HG02870 (cell line): ENCODE results near the gene COPG1.
"Not testable (repeated sequence)": the region's sequence is repeated elsewhere in the genome, so short reads cannot be mapped to it uniquely, and the experiment has no call there.

Experiments
- ATAC-seq: cut with Tn5 transposase; IDR thresholded peaks from one replicate; pipeline ENCODE4 v1.9.1; 2021; ENCODE audit warnings: mild to moderate bottlenecking, moderate library complexity; ENCODE audit not compliant: unreplicated experiment

COPG1 gene

DNA sequence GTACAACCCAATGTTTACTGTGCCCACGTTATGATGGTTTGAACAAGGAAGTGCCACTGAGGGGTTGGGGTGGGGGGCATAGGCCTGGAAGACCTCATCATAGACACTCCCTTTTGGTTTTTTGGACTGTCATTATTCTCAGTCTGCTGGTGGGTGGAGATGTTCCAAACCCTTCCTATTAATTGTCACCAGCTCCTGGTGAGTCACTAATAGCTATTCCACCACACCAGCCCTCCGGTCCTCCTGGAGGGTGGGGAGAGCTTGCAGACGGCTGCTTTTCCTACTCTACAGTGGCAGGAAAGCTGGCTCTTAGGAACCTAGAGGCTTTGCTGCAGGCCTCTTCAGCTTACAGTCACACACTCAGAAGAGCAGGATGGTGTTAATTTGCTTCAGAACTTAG, 9.0 kb upstream of the COPG1 start:
- ATAC-seq, result no peak

DNA sequence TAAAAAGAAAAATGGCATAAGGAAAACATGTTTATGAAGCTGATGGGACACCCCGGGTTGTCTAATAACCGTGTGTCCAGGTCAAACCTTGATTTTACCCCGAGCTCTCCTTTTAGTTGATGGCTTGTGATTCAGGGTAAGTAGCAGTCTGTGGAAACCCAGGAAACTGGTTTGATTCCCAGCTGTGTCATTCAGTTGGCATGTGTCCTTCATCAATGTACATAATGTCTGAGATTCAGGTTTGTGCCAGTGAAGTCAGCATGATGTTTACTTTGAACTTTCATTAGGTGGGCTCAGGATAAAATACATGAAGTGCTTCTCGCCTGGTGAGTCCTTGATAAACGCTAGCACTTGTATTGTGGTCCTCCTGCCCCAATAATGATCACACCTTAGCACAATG, 4.3 kb upstream of the COPG1 start:
- no peak for ATAC-seq

DNA sequence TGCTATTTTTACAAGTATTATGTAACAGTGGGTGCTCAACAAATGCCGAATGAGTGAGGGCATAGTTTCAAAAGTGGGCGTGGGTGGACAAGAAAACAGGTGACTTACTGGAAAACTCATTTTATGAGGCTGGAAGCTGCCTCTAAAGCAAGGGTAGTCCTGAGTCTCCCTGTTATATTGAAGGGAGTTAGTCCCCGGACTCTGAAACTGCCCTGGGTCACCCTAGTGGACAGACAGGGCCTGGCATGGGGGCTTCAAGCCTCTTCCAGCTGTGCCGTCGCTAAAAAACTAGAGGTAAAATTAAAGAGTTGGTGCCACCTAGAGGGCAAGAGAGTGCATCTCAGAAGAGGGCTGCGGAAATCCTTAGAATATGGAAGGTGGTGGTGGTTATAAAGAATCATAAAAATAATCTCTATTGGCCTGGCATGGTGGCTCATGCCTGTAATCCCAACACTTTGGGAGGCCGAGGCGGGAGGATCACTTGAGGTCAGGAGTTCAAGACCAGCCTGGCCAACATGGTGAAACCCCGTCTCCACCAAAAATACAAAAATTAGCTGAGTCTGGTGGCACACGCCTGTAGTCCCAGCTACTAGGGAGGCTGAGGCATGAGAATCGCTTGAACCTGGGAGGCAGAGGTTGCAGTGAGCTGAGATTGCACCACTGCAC, 3.6 kb upstream of the COPG1 start:
- ATAC-seq, result peak; percentile 47

DNA sequence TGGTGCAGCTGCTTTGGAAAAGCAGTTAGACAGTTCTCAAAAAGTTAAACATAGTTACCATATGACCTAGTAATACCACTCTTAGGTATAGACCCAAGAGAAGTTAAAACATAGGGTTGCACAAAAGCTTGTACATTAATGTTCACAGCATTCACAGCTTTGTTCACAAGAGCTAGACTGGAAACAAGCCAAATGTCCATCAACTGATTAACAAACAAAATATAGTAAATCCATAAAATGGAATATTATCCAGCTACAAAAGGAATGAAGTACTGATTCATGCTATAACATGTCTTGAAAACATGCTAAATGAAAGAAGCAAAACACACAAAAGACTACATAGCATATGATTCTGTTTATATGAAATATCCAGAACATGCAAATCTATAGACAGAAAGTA, 2.8 kb upstream of the COPG1 start:
- ATAC-seq, result no peak

DNA sequence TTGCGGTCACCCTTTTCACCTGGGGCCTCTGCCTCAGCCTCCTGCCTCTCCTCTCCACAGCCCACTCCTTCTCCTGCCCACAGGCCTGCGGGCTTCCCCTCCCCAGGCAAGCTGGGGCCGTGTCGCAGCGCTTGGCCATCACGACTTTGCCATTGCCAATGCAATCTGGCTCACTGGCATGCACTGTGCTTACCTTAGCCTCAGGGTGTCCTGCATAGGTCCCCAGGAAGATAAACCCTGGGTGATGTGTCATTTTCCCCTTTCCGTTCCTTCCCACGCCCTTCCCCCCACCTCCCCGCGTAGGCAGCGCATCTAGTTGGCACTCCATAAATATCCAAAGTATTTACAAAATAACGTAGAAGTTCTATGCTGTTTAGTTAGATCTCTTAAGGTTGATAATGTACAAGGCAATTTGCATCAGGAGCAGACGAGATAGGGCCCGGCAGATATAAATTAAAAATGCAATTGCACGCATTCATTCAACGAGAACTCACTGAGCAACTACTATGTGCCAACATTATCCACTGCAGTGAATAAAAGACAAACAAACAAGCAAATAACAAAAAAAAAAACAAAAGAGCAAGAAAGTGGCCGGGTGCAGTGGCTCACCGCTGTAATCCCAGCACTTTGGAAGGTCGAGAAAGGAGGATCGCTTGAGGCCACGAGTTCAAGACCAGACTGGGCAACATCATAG, 973 bp upstream of the COPG1 start:
- ATAC-seq, result no peak

DNA sequence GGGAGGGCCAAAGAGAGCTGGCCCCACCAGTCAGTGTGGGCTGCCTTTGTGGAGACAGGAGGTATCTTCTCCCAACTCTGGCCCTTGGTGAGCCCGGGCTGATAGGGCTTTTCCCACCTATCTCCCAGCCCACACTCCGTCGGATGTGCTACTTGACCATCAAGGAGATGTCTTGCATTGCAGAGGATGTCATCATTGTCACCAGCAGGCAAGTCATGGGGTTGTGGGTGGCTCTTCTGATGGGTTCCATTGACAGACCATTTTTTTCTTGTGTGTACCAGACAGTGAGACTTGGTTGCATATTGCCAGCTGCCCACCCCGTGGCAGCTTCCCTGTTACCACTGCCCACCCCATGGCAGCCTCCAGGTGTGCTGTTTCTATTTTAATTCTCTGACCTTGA, 3.3 kb downstream of the COPG1 start:
- ATAC-seq, result no peak

DNA sequence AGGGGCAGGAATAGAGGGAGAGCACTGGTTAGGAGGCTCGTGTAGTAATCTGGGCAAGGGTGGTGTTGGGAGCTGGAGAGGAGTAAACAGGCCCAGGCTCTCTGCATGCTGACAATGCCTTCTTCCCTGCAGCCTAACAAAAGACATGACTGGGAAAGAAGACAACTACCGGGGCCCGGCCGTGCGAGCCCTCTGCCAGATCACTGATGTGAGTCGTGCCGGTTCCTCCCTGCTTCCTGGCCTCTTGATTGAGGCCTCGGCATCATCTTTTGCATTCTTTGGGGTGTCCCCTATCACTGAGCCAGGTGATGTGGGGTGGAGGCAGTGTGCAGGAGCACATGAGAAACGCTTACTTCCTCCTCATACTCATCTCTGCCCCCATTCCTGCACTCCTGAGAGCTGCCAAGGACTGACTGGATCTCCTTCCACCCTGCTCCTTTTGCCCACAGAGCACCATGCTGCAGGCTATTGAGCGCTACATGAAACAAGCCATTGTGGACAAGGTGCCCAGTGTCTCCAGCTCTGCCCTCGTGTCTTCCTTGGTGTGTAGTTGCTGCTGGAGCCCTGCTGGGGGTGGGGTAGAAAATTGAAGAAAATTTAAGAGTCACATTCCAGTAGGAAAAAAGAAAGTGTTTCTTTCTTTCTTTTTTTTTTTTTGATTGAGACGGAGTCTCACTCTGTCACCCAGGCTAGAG, 5.3 kb downstream of the COPG1 start:
- ATAC-seq, result no peak

DNA sequence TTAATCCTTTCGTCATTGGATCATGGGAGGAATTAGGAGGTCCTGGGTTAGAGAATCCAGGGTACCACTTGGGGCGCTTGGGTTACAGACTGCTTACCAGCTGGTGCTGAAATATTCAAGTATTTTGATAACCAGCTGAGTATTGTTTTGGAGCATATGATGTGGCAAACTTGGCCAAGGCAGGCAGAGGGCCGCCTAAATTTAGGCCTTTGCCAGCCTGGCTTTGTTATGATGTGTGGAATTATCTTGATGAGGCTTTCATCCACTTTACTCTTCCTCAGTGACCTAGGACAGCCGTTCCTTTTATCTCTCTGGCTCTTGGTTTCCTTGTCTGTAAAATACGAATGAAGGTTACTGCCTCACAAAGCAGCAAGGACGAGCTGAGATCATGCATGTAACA, 6.9 kb downstream of the COPG1 start:
- no peak for ATAC-seq

DNA sequence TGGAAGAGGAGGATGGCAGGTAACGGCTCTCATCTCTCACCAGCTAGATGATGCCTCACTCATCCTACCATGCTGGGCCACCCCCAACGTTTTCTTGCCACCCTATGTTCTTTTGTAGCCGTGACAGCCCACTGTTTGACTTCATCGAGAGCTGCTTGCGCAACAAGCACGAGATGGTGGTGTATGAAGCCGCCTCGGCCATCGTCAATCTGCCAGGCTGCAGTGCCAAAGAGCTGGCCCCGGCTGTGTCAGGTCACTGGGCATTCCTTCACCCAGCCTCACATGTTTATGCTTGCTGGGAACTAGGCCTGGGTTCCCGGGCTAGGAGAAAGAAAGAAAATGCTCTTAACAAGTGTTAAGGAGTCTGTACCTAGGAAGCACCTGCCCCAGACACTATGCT, 8.2 kb downstream of the COPG1 start:
- no peak for ATAC-seq

DNA sequence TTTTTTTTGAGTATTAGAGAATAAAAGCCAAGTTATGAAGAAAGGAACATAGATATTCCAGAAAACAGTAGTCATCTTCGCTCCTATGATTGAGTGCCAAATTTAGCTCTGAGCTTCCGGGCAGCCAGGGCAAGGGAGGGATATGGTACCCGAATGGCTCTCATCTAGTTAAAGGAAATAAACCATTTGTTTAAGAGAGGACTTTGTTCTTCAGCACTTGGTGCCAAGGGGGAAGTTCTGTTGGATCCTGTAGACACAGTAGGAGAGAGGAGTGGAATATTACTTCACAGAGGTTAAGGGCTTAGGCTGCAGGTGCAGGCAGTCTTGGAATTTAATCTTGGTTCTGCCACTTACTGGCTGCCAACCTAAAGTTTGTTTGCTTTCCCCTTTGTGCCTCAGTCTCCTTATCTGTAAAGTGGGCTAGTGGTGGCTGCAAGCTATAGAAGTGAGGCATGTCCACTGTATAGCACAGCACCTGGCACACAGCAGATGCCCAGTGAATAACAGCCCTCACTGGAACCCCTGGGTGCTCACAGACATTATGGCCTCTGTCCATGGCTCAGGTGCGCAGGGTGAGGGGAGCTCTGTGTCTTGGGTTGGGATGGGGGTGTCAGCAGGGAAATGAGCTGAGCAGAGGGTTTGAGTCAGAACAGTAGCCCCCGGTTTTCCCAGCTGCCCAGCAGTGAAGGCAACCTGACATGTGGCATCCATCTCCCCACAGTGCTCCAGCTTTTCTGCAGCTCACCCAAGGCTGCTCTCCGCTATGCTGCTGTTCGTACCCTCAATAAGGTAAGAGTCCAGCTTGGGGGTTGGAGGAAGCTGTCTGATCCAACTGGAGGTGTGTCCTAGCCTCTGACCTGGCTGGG, 10.4 kb downstream of the COPG1 start:
- no peak for ATAC-seq

DNA sequence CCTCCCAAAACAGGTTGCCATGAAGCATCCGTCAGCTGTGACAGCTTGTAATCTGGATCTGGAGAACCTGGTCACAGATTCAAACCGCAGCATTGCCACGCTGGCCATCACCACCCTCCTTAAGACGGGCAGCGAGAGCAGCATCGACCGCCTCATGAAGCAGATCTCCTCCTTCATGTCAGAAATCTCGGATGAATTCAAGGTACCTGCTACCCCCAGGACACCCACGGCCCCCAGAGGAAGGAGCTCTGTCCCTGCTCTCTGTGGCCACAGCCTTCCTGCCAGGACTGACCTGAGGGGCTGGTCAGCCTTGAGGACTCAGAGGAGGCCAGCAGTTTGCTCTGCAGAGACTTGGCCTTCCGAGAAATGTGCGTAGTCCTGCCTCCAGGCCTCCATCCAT, 11.2 kb downstream of the COPG1 start:
- ATAC-seq, result no peak

DNA sequence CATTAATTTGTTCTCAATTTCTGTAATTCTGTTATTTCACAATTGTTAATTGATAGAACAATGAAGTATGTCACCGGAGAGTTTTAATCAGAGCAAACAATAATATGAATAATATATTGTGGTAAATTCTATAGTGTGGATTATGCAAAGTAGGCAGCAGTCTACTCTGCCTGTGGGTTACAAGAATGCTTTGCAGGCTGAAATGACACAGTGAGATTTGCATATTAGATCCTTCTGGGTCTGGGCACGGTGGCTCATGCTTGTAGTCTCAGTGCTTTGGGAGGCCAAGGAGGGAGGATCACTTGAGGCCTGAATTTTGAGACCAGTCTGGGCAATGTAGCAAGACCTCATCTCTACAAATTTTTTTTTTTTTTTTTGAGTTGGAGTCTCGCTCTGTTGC, 12.5 kb downstream of the COPG1 start:
- no peak for ATAC-seq

DNA sequence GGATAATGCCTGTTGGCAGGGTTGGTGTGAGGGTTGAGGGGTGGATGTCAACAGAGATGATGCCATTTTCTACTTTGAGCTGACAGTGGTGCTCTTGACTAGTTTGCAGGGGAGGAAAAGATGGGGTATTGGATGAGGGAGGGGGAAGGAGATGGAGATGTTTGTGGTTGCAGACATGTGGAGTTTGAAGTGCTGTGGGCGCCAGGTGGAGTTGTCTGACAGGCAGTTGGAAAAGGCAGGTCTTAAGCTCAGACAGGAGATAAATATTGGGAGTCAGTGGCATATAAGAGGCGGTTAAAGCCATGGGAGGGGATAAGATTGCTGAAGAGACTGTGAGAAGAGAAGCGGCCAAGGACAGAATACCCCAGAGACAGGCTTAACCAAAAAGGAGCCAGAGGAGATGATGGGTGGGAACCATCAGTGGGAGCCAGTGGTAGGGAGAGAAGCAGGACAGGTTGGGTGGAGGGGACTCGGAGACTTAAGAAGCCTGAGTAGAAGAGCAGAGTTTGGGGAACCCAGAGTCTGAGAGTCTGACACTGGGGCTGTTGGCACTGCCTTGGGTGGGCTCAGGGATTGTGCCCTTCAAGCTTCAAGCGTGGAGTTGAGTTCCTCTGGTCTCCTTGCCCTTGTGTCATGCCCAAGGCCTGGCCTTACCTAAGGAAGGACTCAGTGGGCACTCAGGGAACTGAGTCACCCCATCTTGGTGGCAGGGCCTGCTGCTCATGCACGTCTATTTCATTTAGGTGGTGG, 13.9 kb downstream of the COPG1 start:
- ATAC-seq, result no peak

DNA sequence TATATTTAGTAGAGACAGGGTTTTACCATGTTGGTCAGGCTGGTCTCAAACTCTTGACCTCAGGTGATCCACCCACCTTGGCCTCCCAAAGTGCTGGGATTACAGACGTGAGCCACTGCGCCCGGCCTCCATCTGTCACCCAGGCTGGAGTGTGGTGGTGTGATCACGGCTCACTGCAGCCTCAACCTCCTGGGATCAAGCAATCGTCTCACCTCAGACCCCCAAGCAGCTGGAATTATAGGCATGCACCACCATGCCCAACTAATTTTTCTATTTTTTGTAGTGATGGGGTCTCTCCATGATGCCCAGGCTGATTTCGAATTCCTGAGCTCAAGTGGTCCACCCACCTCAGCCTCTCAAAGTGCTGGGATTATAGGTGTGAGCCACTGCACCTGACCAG, 15.6 kb downstream of the COPG1 start:
- not testable (repeated sequence) for ATAC-seq

DNA sequence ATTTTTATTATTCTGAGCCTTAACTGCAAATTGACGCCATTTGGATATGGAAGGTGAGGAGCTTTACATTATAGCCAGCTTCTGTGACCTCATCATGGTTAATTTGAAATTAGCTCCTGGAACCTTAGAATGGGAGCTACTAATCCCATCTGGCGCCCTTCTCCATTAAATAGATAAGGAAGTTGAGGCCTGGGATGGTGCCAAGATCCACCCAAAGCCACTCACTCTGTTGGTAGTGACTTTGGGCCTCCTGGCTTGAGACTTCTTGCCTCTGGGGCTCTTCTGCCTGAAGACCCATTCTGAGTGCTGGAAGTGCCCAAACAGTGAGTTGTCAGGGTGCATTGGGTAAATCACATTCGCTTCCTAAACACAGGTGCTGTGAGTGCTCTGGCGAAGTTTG, 17.2 kb downstream of the COPG1 start:
- no peak for ATAC-seq

DNA sequence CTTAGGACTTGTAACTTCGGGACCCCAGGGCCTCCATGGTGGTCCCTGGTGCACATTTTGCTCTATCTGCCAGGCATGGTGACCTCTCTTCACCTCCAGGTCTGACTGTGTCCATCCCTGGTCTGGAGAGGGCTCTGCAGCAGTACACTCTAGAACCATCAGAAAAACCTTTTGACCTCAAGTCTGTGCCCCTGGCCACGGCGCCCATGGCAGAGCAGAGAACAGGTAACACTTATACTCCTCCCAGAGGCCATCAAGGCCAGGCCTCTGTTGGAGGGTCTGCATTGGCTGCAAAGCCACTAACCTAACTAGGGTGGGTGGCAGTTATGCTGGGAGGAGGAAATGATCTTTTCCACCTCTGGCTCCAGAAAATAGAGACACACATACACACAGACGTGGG, 19.0 kb downstream of the COPG1 start:
- no peak for ATAC-seq

DNA sequence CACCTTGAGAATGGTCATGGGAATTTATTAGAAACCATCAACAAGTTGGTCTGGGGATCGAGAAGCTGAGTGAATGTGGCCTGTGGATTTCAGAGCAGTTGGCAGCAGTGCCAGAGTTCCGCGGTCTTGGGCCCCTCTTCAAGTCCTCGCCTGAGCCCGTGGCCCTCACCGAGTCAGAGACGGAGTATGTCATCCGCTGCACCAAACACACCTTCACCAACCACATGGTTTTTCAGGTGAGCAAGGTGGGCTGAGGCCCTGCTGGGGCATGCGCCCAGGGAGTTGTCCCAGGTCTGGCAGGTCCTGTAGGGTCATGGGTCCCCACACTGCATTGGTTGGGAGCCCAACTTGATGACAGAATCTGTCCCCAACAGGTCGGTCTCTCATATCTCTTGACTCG, 22.3 kb downstream of the COPG1 start:
- no peak for ATAC-seq

DNA sequence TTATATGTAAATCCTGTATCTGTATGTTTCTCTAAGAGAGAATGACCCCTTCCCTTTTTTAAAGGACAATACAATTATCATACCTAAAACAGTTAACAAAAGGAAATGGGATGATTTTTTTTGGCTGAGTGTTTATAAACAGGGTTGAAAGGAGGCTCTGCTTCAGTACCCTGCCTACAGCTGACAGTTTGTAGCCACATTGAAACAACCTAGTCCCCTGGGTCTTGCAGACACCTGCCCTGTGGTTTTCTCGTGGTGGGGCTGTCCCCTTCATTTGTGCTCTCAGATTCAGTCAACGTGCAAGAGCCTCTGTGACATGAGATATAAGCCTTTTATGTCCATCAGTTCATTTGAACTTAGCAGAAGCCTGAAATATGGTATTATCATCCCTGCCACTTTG, 27.0 kb downstream of the COPG1 start:
- peak; percentile 81 for ATAC-seq

DNA sequence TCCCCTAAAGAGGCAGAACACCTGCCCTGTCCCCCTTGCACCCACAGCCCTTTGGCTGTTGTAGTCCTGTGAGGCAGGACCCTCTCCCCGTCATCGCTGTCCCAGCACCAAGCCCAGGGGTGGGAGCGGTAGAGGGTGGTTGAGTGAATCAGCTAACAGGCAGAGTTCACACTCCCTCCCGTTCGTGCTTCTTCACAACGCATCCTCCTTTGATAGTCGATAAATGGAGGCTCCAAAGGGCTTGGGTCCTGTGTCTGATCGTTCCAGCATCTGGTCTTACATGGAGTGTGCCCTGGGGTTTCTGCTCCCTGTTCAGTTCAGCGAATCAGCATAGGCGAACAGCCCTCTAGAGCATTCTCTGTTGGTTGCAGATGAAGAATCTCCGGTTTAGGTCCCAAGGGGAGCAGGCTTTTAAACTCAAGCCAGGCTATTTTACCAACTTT, 28.4 kb downstream of the COPG1 start:
- ATAC-seq, result no peak

DNA sequence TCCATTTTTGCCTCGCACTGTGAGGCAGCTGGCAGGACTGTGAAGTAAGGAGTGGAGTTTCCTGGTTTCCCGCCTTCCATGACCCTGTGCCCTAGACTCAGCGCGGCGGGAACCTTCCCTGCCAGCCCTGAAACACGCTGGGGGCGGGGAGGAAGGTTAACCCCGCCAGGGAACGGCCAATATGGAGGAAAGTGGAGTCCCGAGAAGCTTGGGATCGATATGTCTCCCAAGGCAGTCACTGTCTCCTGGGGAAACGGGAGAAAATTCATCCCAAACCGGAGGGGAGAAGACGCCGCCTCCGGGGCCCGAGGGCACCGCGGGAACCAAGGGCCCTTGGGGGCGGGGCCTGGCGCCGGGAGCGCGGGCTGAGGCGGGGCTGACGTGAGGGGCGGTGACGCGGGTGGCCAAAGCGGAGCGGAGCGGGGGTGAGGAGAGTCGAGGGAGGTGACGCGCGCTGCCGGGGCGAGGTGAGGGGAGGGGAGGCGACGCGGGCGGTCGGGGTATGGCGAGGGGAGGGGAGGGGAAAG, 29.1 kb downstream of the COPG1 start, which contains the start of gene HMCES:
Gene HMCES, plus strand, starts transcription at position 432 of the 527 bp plus-strand sequence. CDS start 863 bp downstream, outside the sequence.
- peak; percentile 33 for ATAC-seq
